Epithelial cell of prostate (primary cell): ENCODE measurements around the gene ARHGAP4.
A peak's percentile ranks its signal among the peaks of the same experiment; 100 is the strongest.

Source experiments
- DNase-seq: peaks from one replicate; pipeline ENCODE4 v3.0.0-alpha.2; 2011; ENCODE audit warnings: low read depth, low spot score
- H3K27ac ChIP-seq: fragments of 450-650 bp; 2 replicates; pipeline ENCODE4 v1.5.1; 2017; ENCODE audit warnings: mild to moderate bottlenecking

The ARHGAP4 gene

DNA sequence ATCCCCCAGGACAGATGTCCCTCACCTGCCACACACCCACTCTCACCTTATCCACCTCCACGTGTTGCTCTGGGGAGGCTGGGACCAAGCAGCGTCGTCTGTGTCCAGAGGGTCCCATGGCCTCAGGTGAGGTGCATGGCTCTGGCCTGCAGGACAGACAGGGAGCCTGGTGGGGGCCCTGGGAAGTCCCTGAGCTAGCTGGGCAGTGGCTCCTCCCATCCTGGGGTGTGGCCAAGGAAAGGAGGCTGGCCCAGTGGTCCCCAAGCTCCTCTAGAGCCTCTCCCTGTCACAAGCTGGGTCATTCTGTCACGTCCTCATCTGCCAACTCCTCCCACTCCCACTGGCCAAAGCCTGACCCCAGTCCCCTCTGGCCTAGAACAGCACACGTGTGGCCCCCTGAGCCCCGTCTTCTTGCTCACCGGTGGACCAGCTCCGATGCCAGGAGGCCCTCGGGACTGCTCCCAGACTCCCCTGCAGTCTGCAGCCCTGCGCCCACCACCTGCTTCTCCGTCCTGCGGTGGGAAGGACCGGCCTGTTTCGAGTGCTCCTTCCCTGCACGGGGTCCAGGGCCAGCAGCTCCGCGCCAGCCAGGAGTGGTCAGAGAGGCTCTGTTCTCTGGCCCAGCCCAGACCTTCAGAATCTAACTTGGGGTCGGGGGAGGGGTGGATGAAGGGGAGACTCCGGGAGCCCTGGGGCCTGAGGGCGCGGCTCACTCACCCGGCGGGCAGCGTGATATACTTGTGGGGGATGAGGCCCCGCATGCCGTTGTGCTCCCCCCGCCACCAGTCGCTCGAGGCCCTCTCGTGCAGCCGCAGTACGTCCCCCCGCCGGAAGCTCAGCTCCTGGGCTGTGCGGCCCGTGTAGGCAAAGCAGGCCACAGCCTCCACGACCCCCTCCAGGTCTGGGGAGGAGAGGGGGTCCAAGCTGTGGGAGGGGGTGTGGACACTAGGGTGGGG, 16.8 kb downstream of the ARHGAP4 start:
- H3K27ac ChIP-seq, result no peak overlapping the region
- no peak for DNase-seq

DNA sequence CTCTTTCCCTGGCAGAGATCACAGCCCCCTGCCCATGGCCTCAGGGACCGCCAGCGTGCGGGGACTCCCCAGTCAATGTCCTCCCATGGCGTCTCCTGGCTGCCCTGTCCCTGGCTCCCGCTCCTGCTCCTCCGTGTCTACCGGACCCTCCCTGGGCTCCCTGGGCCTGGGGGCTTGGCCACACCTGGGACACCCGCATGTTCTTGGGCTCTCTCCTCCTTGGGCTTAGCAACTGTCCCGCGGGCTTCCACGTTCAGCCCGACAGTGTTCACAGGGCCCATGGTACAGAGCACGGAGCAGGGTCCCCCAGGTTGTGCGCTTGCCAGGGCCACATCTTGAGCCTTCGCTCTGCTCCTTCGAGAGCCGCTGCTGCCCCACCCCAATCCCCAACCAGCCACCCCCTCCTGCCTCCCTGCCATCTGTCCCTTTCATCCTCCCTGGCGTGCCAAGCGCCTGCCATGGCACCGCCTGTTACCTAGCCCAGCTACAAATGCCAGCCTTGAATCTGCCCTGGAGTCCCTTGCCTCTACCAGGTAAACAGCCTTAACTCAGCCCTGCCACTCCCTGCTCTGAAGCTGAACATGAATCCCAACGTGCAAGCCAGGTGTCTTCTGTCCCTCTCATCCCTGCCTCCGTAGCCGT, 17.7 kb downstream of the ARHGAP4 start:
- DNase-seq, result no peak
- no peak overlapping the region for H3K27ac ChIP-seq

- no peak for DNase-seq
- H3K27ac ChIP-seq, result no peak overlapping the region
These were observed 18.6 kb downstream of the ARHGAP4 start for GRCh38 chrX:153907456-153907855.

GRCh38 chrX:153906126-153906917, 19.7 kb downstream of the ARHGAP4 start:
- DNase-seq, result no peak
- H3K27ac ChIP-seq, result no peak overlapping the region

DNA sequence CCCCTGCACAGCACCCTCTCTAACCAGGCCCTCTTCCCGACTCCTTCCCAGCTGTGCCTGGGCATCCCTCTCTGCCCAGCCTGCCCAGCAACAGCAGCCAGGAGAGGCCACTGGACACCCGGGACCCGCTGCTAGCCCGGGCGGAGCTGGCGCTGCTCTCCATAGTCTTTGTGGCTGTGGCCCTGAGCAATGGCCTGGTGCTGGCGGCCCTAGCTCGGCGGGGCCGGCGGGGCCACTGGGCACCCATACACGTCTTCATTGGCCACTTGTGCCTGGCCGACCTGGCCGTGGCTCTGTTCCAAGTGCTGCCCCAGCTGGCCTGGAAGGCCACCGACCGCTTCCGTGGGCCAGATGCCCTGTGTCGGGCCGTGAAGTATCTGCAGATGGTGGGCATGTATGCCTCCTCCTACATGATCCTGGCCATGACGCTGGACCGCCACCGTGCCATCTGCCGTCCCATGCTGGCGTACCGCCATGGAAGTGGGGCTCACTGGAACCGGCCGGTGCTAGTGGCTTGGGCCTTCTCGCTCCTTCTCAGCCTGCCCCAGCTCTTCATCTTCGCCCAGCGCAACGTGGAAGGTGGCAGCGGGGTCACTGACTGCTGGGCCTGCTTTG, 20.5 kb downstream of the ARHGAP4 start:
- no peak for DNase-seq
- H3K27ac ChIP-seq, result no peak overlapping the region

DNA sequence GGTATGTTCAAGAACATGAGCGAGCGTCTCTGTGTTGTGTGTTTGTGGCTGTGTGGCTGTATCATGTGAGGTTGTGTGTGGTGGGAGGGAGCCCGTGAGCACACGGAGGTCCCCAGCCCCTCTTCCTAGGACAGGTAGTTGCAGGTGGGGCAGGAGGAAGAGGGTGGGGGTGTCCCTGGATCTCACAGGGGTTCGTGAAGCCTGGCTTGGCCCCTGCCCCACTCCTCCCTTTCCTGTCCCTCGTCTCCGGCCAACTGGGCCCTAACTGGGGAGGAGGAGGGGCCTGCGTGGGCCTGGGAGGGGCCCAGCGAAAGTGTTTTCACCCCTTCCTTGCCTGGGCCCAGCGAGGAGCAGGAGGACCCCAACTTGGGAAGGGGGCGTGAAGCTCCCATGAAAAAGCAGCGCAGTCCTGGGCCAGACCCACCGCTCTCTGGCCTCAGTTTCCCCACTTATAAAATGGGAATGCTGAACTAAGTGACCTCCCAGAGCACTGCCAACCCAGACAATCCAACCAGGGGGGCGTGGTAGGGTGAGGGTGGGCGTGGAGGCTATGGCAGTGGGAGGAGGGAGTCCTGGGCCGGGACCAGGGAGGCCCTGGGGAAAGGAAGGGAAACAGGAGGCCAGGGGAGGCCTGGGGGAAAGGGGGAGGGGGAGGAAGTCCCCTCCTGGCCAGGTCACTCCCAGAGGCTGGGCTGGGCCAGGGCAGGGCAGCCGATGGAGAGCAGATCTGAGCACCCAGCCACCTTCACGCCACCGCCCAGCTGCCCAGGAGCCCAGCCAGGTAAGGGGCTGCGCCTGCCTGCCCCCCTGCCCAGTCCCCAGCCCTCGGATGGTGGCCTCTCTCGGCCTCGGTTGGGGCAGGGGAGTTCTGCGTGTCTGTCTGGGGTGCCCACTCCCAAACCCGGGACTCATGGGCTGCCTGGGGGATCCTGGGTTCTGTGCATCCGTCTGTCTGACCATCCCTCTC, 21.8 kb downstream of the ARHGAP4 start, which contains the start of gene AVPR2:
Gene AVPR2, plus strand, starts transcription at position 683 of the 967 bp plus-strand sequence. CDS start 473 bp downstream, outside the sequence.
- DNase-seq, result no peak
- H3K27ac ChIP-seq, result no peak within 1 kb of the TSS

- no peak overlapping the region for H3K27ac ChIP-seq
- DNase-seq, result no peak
These were observed 22.7 kb downstream of the ARHGAP4 start for GRCh38 chrX:153903238-153903980.

DNA sequence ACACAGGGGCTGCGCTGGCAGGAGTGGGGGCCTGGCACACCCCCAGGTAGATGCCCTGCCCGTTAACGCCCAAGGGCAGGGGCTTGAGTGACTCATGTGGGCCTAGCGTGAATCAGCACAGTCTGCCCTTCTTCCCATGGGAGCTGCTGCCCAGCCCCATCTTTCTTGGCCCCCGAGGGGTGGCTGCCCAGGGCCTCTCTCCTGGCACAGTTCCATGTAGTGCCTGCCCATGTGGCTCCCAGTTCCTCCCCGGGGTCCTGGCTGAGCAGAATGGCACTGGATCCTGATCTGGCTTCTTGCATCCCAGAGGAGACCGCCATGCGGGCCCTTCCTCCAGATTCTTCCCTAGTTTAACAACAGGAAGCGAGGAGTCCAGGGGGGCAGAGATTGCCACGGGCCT, 23.7 kb downstream of the ARHGAP4 start:
- H3K27ac ChIP-seq, result no peak overlapping the region
- no peak for DNase-seq

DNA sequence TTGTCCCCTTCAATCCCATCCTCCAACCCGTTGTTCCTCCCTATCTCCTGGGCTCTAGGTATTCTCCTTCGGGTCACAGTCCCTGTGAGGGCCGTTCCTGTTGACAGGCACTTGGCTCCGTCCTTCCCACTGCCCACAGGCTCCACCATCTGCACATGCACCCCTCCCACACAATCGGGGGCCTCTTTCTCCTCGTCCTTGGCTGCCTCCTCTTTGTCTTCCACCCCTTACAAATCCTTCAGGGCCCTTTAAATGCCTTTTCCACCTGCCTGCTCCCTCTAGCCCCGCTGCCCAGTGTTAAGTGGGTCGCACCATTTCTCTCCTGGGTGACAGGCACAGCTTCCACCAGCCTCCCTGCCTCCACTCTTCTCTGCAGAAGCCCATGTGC, 24.3 kb downstream of the ARHGAP4 start:
- H3K27ac ChIP-seq, result no peak overlapping the region
- DNase-seq, result no peak

GRCh38 chrX:153900831-153901752, 25.0 kb downstream of the ARHGAP4 start:
- DNase-seq, result peak; percentile 22
- H3K27ac ChIP-seq, result no peak overlapping the region

DNA sequence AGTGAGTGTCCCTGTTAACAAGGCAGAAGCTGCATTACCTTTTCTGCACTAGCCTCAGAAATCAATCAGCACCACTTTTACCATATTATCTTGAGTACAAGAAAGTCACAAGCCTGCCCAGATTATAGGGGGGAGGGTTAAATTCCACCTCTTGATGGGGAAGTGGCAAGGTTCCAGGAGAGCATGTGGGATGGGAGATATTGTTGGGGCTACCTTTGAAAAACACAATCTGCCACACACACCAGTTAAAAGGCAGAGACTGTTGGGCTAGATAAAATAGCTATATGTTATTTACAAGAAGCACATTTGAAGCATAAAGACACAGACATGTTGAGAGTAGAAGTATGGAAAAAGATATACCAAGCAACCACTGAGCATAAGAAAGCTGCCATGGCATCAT, 28.2 kb downstream of the ARHGAP4 start:
- H3K27ac ChIP-seq, result no peak overlapping the region
- DNase-seq, result no peak

DNA sequence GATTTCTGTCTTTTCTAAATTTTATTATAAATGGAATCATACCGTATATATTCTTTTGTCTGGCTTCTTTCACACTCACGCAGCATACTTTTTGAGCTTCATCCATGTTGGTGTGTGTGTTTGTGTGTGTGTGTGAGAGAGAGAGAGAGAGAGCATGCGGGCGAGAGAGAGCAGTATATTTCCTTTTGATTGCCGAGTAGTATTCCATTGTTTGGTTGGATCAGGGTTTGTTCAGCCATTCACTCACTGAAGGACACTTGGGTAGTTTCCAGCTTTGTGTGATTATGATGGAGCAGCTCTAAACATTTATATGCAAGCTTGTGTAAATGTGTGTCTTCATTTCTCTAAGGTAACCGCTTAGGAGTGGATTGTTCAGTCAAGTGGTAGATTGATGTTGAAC, 36.9 kb downstream of the ARHGAP4 start:
- no peak for DNase-seq
- H3K27ac ChIP-seq, result no peak overlapping the region

- no peak for DNase-seq
- no peak overlapping the region for H3K27ac ChIP-seq
These were observed 37.7 kb downstream of the ARHGAP4 start for GRCh38 chrX:153888344-153888743.

- H3K27ac ChIP-seq, result no peak overlapping the region
These were observed 38.7 kb downstream of the ARHGAP4 start for GRCh38 chrX:153887385-153887784.

DNA sequence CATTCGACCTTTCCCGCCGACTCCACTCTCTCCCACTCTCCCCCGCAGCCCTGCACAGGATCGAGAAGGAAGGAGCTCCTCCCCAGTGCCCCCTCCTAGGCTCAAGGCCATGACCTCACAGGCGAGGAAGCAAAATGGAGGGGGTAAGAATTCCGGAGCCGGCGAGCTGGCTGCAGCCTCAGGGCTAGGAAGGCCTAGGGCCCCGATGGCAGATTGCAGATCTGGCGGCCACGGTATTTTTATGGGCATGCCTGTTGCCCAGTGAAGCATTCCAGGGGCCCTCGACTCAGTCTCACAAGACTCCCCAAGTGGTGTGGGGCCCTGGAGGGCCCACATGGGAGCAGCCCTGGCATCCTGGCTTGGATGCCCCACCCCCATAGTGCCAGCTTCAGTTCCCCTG, 39.1 kb downstream of the ARHGAP4 start:
- DNase-seq, result no peak
- no peak overlapping the region for H3K27ac ChIP-seq

More at GRCh38 chrX:153887385-153887784, 38.7 kb downstream of the ARHGAP4 start:
- no peak for DNase-seq

DNA sequence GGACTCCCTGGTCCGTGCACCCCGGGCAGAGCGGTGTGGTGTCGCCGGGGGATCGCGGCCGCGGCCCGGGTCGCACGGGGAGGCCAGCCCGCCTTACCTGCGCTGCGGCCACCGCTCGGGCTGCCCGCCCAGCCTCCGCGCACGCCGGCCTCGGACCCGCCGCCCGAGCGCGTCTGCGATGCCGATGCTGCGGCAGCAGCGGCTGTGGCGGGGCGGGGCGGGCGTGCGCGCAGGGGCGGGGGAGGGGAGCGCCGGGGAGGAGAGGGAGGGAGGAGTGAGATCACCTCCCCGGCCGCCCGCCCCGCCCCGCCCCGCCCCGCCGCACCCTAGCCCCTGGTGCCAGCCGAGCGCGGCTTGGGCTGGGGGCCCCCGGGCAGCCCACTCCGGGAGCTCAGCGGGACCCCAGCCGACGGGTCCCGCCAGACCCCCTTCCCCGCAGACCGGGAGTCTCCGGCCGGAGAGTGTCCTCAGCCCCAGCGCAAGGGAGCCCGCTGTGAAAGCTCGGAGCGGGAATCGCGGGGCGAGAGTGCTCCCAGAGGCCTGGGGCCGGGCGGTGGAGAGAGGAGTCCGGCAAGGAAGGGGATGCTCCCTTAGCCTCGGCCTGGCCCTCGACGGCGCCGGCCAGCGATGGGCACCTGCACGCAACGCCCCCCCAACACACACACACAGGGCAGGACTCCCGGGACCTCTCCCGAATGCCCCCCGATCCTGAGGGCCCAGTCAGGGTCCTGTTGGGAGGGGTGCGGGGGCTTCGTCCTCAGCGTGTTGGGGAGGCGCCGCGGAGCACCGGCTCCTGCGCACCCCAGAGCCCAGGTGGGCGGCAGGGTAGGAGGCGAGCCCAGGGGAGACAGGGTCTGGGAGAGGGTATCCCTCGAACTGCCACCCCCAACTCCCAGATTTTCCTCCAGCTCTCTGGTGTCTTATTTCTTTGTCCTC, 39.8 kb downstream of the ARHGAP4 start, which contains the start of gene L1CAM:
Gene L1CAM, minus strand, starts transcription at position 206 of the 936 bp plus-strand sequence. CDS start 10,337 bp downstream, outside the sequence.
- DNase-seq, result no peak
- no peak within 1 kb of the TSS for H3K27ac ChIP-seq
